GM12874 (cell line): ENCODE data around the gene CDIPT.

ENCODE experiments used
- TF ChIP-seq, protein P1 (sequence below): IDR thresholded peaks from 2 replicates; pipeline ENCODE4 v1.5.1; 2011; ENCODE audit warnings: low read depth, mild to moderate bottlenecking, control low read depth, low read length, moderate library complexity; ENCODE audit not compliant: insufficient read depth

The CDIPT gene

DNA sequence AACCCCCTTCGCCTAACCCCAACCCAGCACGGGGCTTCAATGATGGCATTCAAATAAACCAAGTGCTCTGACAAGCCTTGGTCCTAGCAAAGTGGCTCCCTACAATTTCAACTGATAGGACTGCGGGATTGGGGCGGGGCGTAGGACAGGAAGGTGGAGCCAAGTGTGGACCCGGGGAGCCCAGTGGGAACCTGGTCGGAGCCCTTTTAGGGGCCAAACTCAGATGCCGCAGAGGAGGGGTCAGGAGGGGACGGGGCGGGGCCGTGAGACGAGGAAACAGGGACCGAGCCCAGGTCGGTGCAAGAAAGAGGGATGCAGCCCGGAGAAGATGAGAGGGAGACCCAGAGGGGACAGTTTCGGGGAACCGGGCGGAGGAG, 13.2 kb upstream of the CDIPT start:
- TF ChIP-seq, protein P1, sequence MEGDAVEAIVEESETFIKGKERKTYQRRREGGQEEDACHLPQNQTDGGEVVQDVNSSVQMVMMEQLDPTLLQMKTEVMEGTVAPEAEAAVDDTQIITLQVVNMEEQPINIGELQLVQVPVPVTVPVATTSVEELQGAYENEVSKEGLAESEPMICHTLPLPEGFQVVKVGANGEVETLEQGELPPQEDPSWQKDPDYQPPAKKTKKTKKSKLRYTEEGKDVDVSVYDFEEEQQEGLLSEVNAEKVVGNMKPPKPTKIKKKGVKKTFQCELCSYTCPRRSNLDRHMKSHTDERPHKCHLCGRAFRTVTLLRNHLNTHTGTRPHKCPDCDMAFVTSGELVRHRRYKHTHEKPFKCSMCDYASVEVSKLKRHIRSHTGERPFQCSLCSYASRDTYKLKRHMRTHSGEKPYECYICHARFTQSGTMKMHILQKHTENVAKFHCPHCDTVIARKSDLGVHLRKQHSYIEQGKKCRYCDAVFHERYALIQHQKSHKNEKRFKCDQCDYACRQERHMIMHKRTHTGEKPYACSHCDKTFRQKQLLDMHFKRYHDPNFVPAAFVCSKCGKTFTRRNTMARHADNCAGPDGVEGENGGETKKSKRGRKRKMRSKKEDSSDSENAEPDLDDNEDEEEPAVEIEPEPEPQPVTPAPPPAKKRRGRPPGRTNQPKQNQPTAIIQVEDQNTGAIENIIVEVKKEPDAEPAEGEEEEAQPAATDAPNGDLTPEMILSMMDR = no peak

DNA sequence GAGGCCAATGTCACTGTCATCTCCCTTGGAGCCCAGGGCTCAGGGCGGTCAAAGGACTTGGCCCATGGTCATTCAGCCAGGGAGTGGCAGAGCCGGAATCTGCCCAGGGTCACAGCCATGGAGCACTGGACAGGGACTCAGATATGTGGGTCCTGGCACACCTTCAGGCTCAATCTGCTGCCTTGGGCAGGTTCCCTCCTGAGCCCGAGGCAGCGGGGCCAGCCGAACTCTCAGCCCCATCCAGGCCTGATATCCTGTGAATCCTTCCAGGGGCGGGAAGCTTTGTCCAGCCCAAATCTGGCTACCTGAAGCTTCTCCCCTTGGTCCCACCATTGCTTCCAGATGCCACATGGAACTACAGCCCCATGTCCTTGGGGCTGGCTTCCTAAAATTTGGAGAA, 12.2 kb upstream of the CDIPT start:
- TF ChIP-seq, protein P1 = no peak

DNA sequence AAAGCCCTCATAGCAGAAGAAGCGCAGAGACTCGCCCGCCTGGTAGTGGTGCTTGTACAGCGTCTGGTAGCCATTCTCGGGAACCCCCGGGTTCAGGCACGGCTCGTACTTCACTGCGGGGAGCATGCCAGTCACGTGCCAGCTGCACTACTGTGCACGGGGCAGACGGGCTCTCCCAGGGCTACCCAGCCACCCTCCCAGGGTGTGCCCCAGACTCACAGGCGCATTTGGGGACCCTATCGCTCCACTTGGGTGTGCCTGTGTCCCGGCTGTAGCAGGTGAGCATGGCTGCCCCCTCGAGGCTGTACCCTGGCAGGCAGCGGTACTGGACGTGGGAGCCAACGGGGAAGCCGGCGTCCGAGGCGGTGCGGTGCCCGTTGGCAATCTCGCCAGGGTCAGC, 10.3 kb upstream of the CDIPT start:
- TF ChIP-seq, protein P1 = no peak

DNA sequence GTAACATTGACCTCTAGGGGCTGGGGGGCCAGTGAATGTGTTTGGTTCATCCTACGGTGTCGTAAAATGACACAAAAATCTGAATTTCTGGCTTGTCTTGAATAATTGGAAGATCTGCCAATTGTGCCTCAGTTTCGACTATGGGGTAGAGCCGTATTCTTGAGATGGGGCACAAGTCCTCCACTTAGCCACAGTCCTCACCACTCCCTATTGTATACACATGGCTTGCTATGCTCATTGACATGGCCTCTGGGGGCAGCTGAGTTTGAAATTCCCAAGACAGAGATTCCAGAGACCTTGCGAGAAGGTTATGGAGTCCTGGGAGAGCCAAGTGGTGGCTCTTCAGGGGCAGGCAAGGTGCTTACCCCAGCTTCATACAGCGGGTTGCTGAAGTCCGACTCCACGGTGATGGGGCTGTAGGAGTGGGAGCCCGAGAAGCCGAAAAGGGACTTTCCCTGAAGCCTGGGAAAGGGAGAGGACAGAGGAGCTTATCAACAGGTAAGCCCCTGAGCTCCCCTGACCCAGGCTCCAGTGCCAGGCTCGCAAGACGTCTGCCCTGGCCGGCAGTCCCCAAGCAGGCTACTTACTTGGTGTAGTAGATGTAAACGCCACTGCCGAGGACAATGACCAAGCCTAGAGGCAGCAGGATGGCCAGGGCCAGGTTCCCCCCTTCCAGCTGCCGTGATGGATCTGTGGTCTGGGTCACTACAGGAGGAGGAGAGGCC, 9.0 kb upstream of the CDIPT start:
- TF ChIP-seq, protein P1 = no peak

DNA sequence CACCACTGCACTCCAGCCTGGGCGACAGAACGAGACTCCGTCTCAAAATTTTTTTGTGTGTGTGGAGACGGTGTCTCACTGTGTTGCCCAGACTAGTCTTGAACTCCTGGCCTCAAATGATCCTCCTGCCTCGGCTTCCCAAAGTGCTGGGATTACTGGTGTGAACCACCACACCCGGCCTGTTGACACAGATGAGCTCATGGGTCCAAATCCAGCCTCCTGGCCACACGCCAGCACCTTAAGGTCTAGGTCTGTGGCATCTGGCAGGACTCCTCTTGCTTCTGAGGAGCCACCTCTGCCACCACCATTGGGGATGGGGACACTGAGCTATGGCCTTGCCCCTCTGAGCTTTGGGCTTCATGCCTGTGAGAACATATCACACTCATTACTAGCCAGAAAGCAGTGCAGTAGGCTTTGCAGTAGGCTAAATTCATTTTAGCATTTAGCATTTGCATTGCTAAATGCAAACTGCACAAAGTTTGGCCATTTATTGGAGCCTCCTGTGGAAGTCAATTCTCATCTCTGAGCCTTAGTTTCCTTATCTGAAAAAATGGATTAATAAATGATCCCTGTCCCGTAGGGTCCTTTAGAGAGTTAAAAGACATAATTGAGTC, 5.5 kb upstream of the CDIPT start:
- TF ChIP-seq, protein P1 = no peak

DNA sequence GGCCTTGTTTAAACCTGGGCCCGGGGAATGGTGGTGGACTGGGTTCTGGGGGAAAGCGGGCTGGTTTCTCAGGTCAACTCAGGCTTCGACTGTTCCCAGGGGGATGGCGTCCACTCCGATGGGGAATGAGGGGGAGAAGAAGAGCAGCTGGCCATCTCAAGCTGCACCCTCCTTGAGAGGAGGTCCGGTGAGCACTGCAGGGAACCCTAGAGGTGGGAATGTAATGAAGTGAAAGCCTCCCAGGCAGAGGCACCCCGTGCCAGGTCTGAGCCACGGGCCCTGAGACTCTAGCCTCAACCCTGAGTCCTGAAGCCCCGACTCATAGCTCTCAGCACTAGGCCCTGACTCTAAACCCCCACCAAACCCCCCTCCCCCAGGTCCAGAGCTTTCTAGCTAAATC, 1.2 kb upstream of the CDIPT start:
- TF ChIP-seq, protein P1 = no peak

DNA sequence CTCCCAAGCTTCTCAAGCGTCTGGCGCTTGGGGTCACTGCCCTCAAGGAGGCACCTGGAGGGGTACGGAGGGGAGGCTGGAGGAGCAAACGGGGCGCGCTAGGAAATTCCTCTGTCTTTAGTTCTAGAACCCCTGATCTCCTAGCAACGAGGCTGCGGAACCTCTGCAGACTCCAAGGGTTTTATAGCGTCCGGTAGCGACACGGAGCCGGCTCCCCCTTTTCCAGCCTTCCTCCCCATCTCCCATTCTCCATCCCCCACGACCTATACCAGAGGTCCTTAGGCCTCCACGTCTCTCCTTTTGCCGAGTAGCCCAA, 601 bp upstream of the CDIPT start:
- TF ChIP-seq, protein P1 = no peak
